Bronchial epithelial cell (primary cell): Measurements from ENCODE around the gene TMC3. TPM values are rescaled to one million over a fixed set of nuclear protein-coding genes. Genes with fewer than 3 reads are reported as not detected.

Experiments
- DNase-seq: peaks from one replicate; pipeline ENCODE4 v3.0.0-alpha.2; 2010; ENCODE audit warnings: low read depth
- FAIRE-seq: peaks from 2 replicates; lab custom pipeline; 2011; peaks lifted over from hg19 to GRCh38; lab: Jason Lieb, UNC
- H3K27me3 ChIP-seq: 2 replicates; pipeline ENCODE4 v1.5.1; 2011; ENCODE audit warnings: low read length; ENCODE audit not compliant: control insufficient read depth, insufficient read depth
- H3K36me3 ChIP-seq: 2 replicates; pipeline ENCODE4 v1.5.1; 2011; ENCODE audit warnings: low read length; ENCODE audit not compliant: control insufficient read depth, insufficient read depth
- H3K4me3 ChIP-seq: 2 replicates; pipeline ENCODE4 v1.5.1; 2011; ENCODE audit warnings: mild to moderate bottlenecking, low read depth, low read length, control low read depth
- CTCF ChIP-seq: IDR thresholded peaks from 2 replicates; pipeline ENCODE4 v1.5.1; 2011; ENCODE audit warnings: mild to moderate bottlenecking, moderate library complexity, low read length, control low read depth, inconsistent platforms; ENCODE audit not compliant: insufficient read depth, severe bottlenecking
- total RNA-seq: library from RNA; depleted of rRNA; stranded (reverse); fragments of >200 nt; gene quantifications from 2 replicates; pipeline ENCODE4 v1.2.1, GENCODE V29; 2014

TMC3 gene
- total RNA-seq, 1 donor from 2014 or later = not detected

- no peak for FAIRE-seq
- H3K36me3 ChIP-seq = peaks cover 20% of the 10 kb centered on the region
- DNase-seq = peak; percentile 25
- TF ChIP-seq CTCF = no peak
- peak overlapping the region; percentile 63 for H3K4me3 ChIP-seq
- no peaks in the 10 kb centered on the region for H3K27me3 ChIP-seq
These were observed 50.5 kb downstream of the TMC3 start for GRCh38 chr15:81323559-81323943.

GRCh38 chr15:81322676-81323253 lies 51.2 kb downstream of the TMC3 start:
- H3K4me3 ChIP-seq = peak overlapping the region; percentile 63
- no peak for TF ChIP-seq CTCF
- DNase-seq (peak; percentile 70), FAIRE-seq (no peak)
- no peaks in the 10 kb centered on the region for H3K27me3 ChIP-seq
- peaks cover 25% of the 10 kb centered on the region for H3K36me3 ChIP-seq

- H3K27me3 ChIP-seq = no peaks in the 10 kb centered on the region
- H3K36me3 ChIP-seq = peaks cover 30% of the 10 kb centered on the region
- no peak for TF ChIP-seq CTCF
- FAIRE-seq = no peak
- H3K4me3 ChIP-seq = no peak overlapping the region
- no peak for DNase-seq
These were observed 52.3 kb downstream of the TMC3 start for GRCh38 chr15:81321667-81322066.

- Histone ChIP-seq H3K27me3 (no peaks in the 10 kb centered on the region), H3K36me3 (peaks cover 39% of the 10 kb centered on the region), H3K4me3 (no peak overlapping the region)
- FAIRE-seq (no peak), DNase-seq (no peak)
- TF ChIP-seq CTCF = no peak
These were observed 56.4 kb downstream of the TMC3 start for GRCh38 chr15:81317642-81318017.

- no peaks in the 10 kb centered on the region for H3K27me3 ChIP-seq
- no peak for FAIRE-seq
- H3K4me3 ChIP-seq = no peak overlapping the region
- no peak for TF ChIP-seq CTCF
- no peak for DNase-seq
- peaks cover 45% of the 10 kb centered on the region for H3K36me3 ChIP-seq
These were observed 57.7 kb downstream of the TMC3 start for GRCh38 chr15:81316267-81316666.
